SJCRH30 (cell line): ENCODE measurements around the gene ELP4. TPM values are rescaled to one million over a fixed set of nuclear protein-coding genes. Genes with fewer than 3 reads are reported as not detected.
"Not testable (repeated sequence)": the region's sequence is repeated elsewhere in the genome, so short reads cannot be mapped to it uniquely, and the experiment has no call there.

ENCODE experiments used
- DNase-seq, 2 experiments: peaks; one replicate each; pipeline ENCODE4 v3.0.0-alpha.2; 2015 to 2020
- H3K27ac ChIP-seq: fragments of 250-450 bp; sonication (Bioruptor Pico); 2 replicates; pipeline ENCODE4 v1.5.1; 2020; ENCODE audit warnings: mild to moderate bottlenecking, moderate library complexity
- H3K27me3 ChIP-seq: fragments of 250-450 bp; sonication (Bioruptor Pico); 2 replicates; pipeline ENCODE4 v1.5.1; 2020; ENCODE audit warnings: mild to moderate bottlenecking, moderate library complexity
- H3K36me3 ChIP-seq: fragments of 250-450 bp; sonication (Bioruptor Pico); 2 replicates; pipeline ENCODE4 v1.5.1; 2020; ENCODE audit warnings: mild to moderate bottlenecking, moderate library complexity
- H3K4me1 ChIP-seq: fragments of 250-450 bp; sonication (Bioruptor Pico); 2 replicates; pipeline ENCODE4 v1.5.1; 2020; ENCODE audit warnings: mild to moderate bottlenecking, moderate library complexity
- H3K4me3 ChIP-seq: fragments of 250-450 bp; sonication (Bioruptor Pico); 2 replicates; pipeline ENCODE4 v1.5.1; 2020; ENCODE audit warnings: mild to moderate bottlenecking, moderate library complexity
- H3K9me3 ChIP-seq: fragments of 250-450 bp; sonication (Bioruptor Pico); replicated peaks from 2 replicates; pipeline ENCODE4 v1.5.1; 2020; ENCODE audit warnings: mild to moderate bottlenecking, moderate library complexity
- total RNA-seq: library from RNA; depleted of rRNA; stranded (reverse); fragments of >200 nt; shearing (Covaris generic); gene quantifications from 2 replicates; pipeline ENCODE4 v1.2.3, GENCODE V29; 2014

The ELP4 gene
- total RNA-seq, 1 experiment from 2014 or later, result 21.6 TPM

- no peak for DNase-seq
- Histone ChIP-seq H3K4me1 (no peaks in the 10 kb centered on the region), H3K27ac (no peak overlapping the region), H3K27me3 (no peaks in the 10 kb centered on the region), H3K36me3 (no peaks in the 10 kb centered on the region), H3K4me3 (no peak overlapping the region), H3K9me3 (no peaks in the 10 kb centered on the region)
Observed at GRCh38 chr11:31728432-31728831, 218.9 kb downstream of the ELP4 start.

- no peak for DNase-seq
- Histone ChIP-seq H3K4me1 (no peaks in the 10 kb centered on the region), H3K27me3 (no peaks in the 10 kb centered on the region), H3K9me3 (no peaks in the 10 kb centered on the region), H3K4me3 (no peak overlapping the region), H3K36me3 (no peaks in the 10 kb centered on the region), H3K27ac (no peak overlapping the region)
Observed at GRCh38 chr11:31740131-31740530, 230.6 kb downstream of the ELP4 start.

GRCh38 chr11:31740731-31741368, 231.3 kb downstream of the ELP4 start:
- H3K4me1 ChIP-seq, H3K27me3 ChIP-seq, H3K36me3 ChIP-seq, H3K4me3 ChIP-seq, H3K27ac ChIP-seq, H3K9me3 ChIP-seq, DNase-seq: not testable (repeated sequence)

GRCh38 chr11:31747581-31747980, 238.0 kb downstream of the ELP4 start:
- H3K9me3 ChIP-seq, result no peaks in the 10 kb centered on the region
- no peaks in the 10 kb centered on the region for H3K4me1 ChIP-seq
- H3K27ac ChIP-seq, result no peak overlapping the region
- no peak overlapping the region for H3K4me3 ChIP-seq
- H3K27me3 ChIP-seq, result no peaks in the 10 kb centered on the region
- no peak for DNase-seq
- H3K36me3 ChIP-seq, result no peaks in the 10 kb centered on the region

GRCh38 chr11:31757260-31757835, 247.8 kb downstream of the ELP4 start:
- no peak for DNase-seq
- Histone ChIP-seq H3K9me3 (no peaks in the 10 kb centered on the region), H3K4me3 (no peak overlapping the region), H3K36me3 (no peaks in the 10 kb centered on the region), H3K27ac (no peak overlapping the region), H3K4me1 (no peaks in the 10 kb centered on the region), H3K27me3 (no peaks in the 10 kb centered on the region)

- Histone ChIP-seq H3K4me1 (no peaks in the 10 kb centered on the region), H3K4me3 (no peak overlapping the region), H3K9me3 (no peaks in the 10 kb centered on the region), H3K36me3 (no peaks in the 10 kb centered on the region), H3K27ac (no peak overlapping the region), H3K27me3 (no peaks in the 10 kb centered on the region)
- no peak for DNase-seq
Observed at GRCh38 chr11:31761636-31762035, 252.1 kb downstream of the ELP4 start.

- no peak for DNase-seq
- H3K9me3 ChIP-seq, result no peaks in the 10 kb centered on the region
- no peaks in the 10 kb centered on the region for H3K36me3 ChIP-seq
- no peaks in the 10 kb centered on the region for H3K4me1 ChIP-seq
- H3K27me3 ChIP-seq, result no peaks in the 10 kb centered on the region
- no peak overlapping the region for H3K27ac ChIP-seq
- no peak overlapping the region for H3K4me3 ChIP-seq
Observed at GRCh38 chr11:31763296-31763695, 253.7 kb downstream of the ELP4 start.

GRCh38 chr11:31764261-31764660, 254.7 kb downstream of the ELP4 start:
- no peaks in the 10 kb centered on the region for H3K4me1 ChIP-seq
- no peaks in the 10 kb centered on the region for H3K27me3 ChIP-seq
- H3K36me3 ChIP-seq, result no peaks in the 10 kb centered on the region
- no peak overlapping the region for H3K4me3 ChIP-seq
- H3K27ac ChIP-seq, result no peak overlapping the region
- no peaks in the 10 kb centered on the region for H3K9me3 ChIP-seq
- no peak for DNase-seq

GRCh38 chr11:31764766-31765165, 255.2 kb downstream of the ELP4 start:
- H3K4me1 ChIP-seq, result no peaks in the 10 kb centered on the region
- no peak overlapping the region for H3K27ac ChIP-seq
- H3K27me3 ChIP-seq, result no peaks in the 10 kb centered on the region
- no peaks in the 10 kb centered on the region for H3K36me3 ChIP-seq
- no peak overlapping the region for H3K4me3 ChIP-seq
- no peak for DNase-seq
- H3K9me3 ChIP-seq, result no peaks in the 10 kb centered on the region

GRCh38 chr11:31767066-31767465, 257.5 kb downstream of the ELP4 start:
- no peak for DNase-seq
- no peaks in the 10 kb centered on the region for H3K4me1 ChIP-seq
- H3K4me3 ChIP-seq, result no peak overlapping the region
- no peak overlapping the region for H3K27ac ChIP-seq
- H3K9me3 ChIP-seq, result no peaks in the 10 kb centered on the region
- H3K27me3 ChIP-seq, result no peaks in the 10 kb centered on the region
- no peaks in the 10 kb centered on the region for H3K36me3 ChIP-seq

- no peaks in the 10 kb centered on the region for H3K27me3 ChIP-seq
- no peaks in the 10 kb centered on the region for H3K9me3 ChIP-seq
- H3K4me1 ChIP-seq, result no peaks in the 10 kb centered on the region
- H3K36me3 ChIP-seq, result no peaks in the 10 kb centered on the region
- H3K4me3 ChIP-seq, result no peak overlapping the region
- DNase-seq, result no peak
- H3K27ac ChIP-seq, result no peak overlapping the region
Observed at GRCh38 chr11:31767685-31768084, 258.1 kb downstream of the ELP4 start.

- no peak overlapping the region for H3K27ac ChIP-seq
- no peaks in the 10 kb centered on the region for H3K9me3 ChIP-seq
- no peak overlapping the region for H3K4me3 ChIP-seq
- DNase-seq, result no peak
- H3K4me1 ChIP-seq, result no peaks in the 10 kb centered on the region
- no peaks in the 10 kb centered on the region for H3K36me3 ChIP-seq
- H3K27me3 ChIP-seq, result no peaks in the 10 kb centered on the region
Observed at GRCh38 chr11:31768749-31769640, 259.4 kb downstream of the ELP4 start.

GRCh38 chr11:31770011-31770700, 260.6 kb downstream of the ELP4 start:
- Histone ChIP-seq H3K36me3 (no peaks in the 10 kb centered on the region), H3K4me1 (no peaks in the 10 kb centered on the region), H3K27ac (no peak overlapping the region), H3K27me3 (no peaks in the 10 kb centered on the region), H3K4me3 (no peak overlapping the region), H3K9me3 (no peaks in the 10 kb centered on the region)
- DNase-seq, result no peak

- no peak for DNase-seq
- no peaks in the 10 kb centered on the region for H3K36me3 ChIP-seq
- H3K4me1 ChIP-seq, result no peaks in the 10 kb centered on the region
- no peak overlapping the region for H3K4me3 ChIP-seq
- no peaks in the 10 kb centered on the region for H3K27me3 ChIP-seq
- H3K9me3 ChIP-seq, result no peaks in the 10 kb centered on the region
- no peak overlapping the region for H3K27ac ChIP-seq
Observed at GRCh38 chr11:31772412-31772811, 262.8 kb downstream of the ELP4 start.

- Histone ChIP-seq H3K4me3 (no peak overlapping the region), H3K27me3 (no peaks in the 10 kb centered on the region), H3K36me3 (no peaks in the 10 kb centered on the region), H3K9me3 (no peaks in the 10 kb centered on the region), H3K27ac (no peak overlapping the region; the same call in 1 of the 2 replicates), H3K4me1 (no peaks in the 10 kb centered on the region)
- DNase-seq, result peak in 1 of 2 experiments; percentile 8
Observed at GRCh38 chr11:31779374-31779791, 269.8 kb downstream of the ELP4 start.
